Astrocyte (in vitro differentiated cells and primary cell): ENCODE results near the gene DLGAP1. TPM values are rescaled to one million over a fixed set of nuclear protein-coding genes. Genes with fewer than 3 reads are reported as not detected.

Source experiments
- DNase-seq: peaks from one replicate; pipeline ENCODE4 v3.0.0-alpha.2; 2010; ENCODE audit warnings: low read depth
- FAIRE-seq: peaks from 2 replicates; lab custom pipeline; 2011; peaks lifted over from hg19 to GRCh38; lab: Jason Lieb, UNC
- H2AFZ ChIP-seq: 2 replicates; pipeline ENCODE4 v1.6.0; 2012; ENCODE audit warnings: low read depth, low read length, inconsistent platforms
- H3K27ac ChIP-seq: 2 replicates; pipeline ENCODE4 v1.5.1; 2011; ENCODE audit warnings: low read depth, low read length, inconsistent platforms
- H3K27me3 ChIP-seq: 2 replicates; pipeline ENCODE4 v1.6.0; 2011; ENCODE audit warnings: low read length, inconsistent platforms; ENCODE audit not compliant: insufficient read depth
- H3K36me3 ChIP-seq: 2 replicates; pipeline ENCODE4 v1.5.1; 2011; ENCODE audit warnings: low read length, inconsistent platforms; ENCODE audit not compliant: insufficient read depth
- H3K4me1 ChIP-seq: 2 replicates; pipeline ENCODE4 v1.5.1; 2011; ENCODE audit warnings: low read length, inconsistent platforms; ENCODE audit not compliant: insufficient read depth
- H3K4me2 ChIP-seq: 2 replicates; pipeline ENCODE4 v1.6.0; 2012; ENCODE audit warnings: low read length, inconsistent platforms
- H3K4me3 ChIP-seq: 2 replicates; pipeline ENCODE4 v1.5.1; 2011; ENCODE audit warnings: low read depth, mild to moderate bottlenecking, low read length, inconsistent platforms; ENCODE audit not compliant: insufficient read depth
- H3K79me2 ChIP-seq: 2 replicates; pipeline ENCODE4 v1.6.0; 2012; ENCODE audit warnings: mild to moderate bottlenecking, low read length, inconsistent platforms; ENCODE audit not compliant: insufficient read depth
- H3K9ac ChIP-seq: 2 replicates; pipeline ENCODE4 v1.6.0; 2012; ENCODE audit warnings: mild to moderate bottlenecking, low read length, inconsistent platforms
- H3K9me3 ChIP-seq: 2 replicates; pipeline ENCODE4 v1.5.1; 2012; ENCODE audit warnings: low read depth, mild to moderate bottlenecking, low read length, inconsistent platforms; ENCODE audit not compliant: insufficient read depth
- H4K20me1 ChIP-seq: 2 replicates; pipeline ENCODE4 v1.6.0; 2012; ENCODE audit warnings: low read length, inconsistent platforms; ENCODE audit not compliant: insufficient read depth
- H3K27ac Mint-ChIP-seq: one replicate; pipeline ENCODE4 v1.8.0; 2021; ENCODE audit warnings: mild to moderate bottlenecking, mixed read lengths; ENCODE audit not compliant: unreplicated experiment
- H3K27me3 Mint-ChIP-seq: one replicate; pipeline ENCODE4 v1.8.0; 2021; ENCODE audit warnings: low read depth, mixed read lengths; ENCODE audit not compliant: unreplicated experiment
- H3K36me3 Mint-ChIP-seq: one replicate; pipeline ENCODE4 v1.8.0; 2021; ENCODE audit warnings: low read depth, mixed read lengths; ENCODE audit not compliant: unreplicated experiment
- H3K4me1 Mint-ChIP-seq: one replicate; pipeline ENCODE4 v1.8.0; 2021; ENCODE audit warnings: low read depth, mixed read lengths; ENCODE audit not compliant: unreplicated experiment
- H3K4me3 Mint-ChIP-seq: one replicate; pipeline ENCODE4 v1.8.0; 2021; ENCODE audit warnings: mild to moderate bottlenecking, moderate library complexity, mixed read lengths; ENCODE audit not compliant: unreplicated experiment
- H3K9me3 Mint-ChIP-seq: one replicate; pipeline ENCODE4 v1.8.0; 2021; ENCODE audit warnings: mild to moderate bottlenecking, mixed read lengths; ENCODE audit not compliant: unreplicated experiment
- EZH2 ChIP-seq: IDR thresholded peaks from 2 replicates; pipeline ENCODE4 v1.6.1; 2012; ENCODE audit warnings: mild to moderate bottlenecking, low read length, inconsistent platforms; ENCODE audit not compliant: insufficient read depth
- total RNA-seq: library from RNA; stranded (reverse); gene quantifications from 2 replicates; pipeline ENCODE4 v1.2.1, GENCODE V29; 2021
- TF ChIP-seq, protein P1 (sequence below): IDR thresholded peaks from 2 replicates; pipeline ENCODE4 v1.5.1; 2011; ENCODE audit warnings: low read depth, mild to moderate bottlenecking, inconsistent platforms, low read length, moderate library complexity; ENCODE audit not compliant: insufficient read depth

DLGAP1 gene
- total RNA-seq, 1 donor from 2014 or later = 2.3 TPM

DNA sequence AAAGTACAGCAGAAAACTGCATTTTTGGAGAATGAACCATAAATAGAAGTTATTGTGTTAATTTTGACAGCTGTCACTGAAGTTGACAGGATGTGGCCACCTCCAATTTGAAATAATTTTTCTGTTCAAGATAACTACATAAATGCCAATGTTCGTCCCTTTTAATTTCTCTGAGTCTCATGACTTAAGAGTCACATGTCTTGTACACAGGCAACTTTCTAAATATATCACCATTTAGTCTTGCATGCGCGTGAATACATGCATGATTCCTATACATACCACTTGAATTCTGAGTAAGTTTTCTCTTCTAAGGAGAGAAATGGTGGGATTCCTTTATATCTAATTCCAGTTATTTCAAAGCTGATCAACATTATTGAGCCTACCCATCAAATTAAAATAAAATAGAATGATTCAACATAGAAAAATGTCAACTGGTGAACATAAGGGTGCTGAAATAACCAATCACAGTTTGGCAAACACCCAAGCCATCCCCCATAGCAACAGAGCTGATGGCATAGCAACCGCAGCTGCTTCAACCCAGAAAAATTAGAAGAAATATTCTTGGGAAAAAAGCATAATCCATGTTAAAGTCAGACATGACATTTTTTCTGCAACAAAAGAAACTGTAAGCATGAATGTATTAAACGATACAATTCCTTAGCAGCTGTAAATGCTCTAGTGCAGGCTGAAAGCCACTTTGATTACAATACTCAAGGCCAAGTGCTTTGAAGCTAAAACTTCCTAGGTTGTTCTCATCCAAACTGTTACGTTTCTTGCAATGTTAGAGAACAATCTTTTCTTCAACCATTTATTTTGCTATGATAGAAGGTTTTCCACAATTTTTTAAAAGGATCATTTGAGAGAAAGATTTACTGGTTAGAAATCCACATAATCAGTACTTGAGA lies 282.7 kb downstream of the DLGAP1 start:
- Mint-ChIP-seq H3K4me1 (no peaks in the 10 kb centered on the region), H3K36me3 (no peaks in the 10 kb centered on the region), H3K27me3 (no peaks in the 10 kb centered on the region), H3K27ac (no peak overlapping the region), H3K4me3 (no peak overlapping the region), H3K9me3 (no peaks in the 10 kb centered on the region)
- no peak for FAIRE-seq
- Histone ChIP-seq H3K4me2 (no peak overlapping the region), H3K27me3 (no peaks in the 10 kb centered on the region), H3K36me3 (no peaks in the 10 kb centered on the region), H4K20me1 (no peaks in the 10 kb centered on the region), H3K4me3 (no peak overlapping the region), H3K9me3 (no peaks in the 10 kb centered on the region), H3K4me1 (no peaks in the 10 kb centered on the region), H3K79me2 (no peaks in the 10 kb centered on the region), H2AFZ (no peak overlapping the region), H3K27ac (no peak overlapping the region), H3K9ac (no peak overlapping the region)
- DNase-seq = no peak
- TF ChIP-seq, protein P1, sequence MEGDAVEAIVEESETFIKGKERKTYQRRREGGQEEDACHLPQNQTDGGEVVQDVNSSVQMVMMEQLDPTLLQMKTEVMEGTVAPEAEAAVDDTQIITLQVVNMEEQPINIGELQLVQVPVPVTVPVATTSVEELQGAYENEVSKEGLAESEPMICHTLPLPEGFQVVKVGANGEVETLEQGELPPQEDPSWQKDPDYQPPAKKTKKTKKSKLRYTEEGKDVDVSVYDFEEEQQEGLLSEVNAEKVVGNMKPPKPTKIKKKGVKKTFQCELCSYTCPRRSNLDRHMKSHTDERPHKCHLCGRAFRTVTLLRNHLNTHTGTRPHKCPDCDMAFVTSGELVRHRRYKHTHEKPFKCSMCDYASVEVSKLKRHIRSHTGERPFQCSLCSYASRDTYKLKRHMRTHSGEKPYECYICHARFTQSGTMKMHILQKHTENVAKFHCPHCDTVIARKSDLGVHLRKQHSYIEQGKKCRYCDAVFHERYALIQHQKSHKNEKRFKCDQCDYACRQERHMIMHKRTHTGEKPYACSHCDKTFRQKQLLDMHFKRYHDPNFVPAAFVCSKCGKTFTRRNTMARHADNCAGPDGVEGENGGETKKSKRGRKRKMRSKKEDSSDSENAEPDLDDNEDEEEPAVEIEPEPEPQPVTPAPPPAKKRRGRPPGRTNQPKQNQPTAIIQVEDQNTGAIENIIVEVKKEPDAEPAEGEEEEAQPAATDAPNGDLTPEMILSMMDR = no peak
- TF ChIP-seq EZH2 = no peak

DNA sequence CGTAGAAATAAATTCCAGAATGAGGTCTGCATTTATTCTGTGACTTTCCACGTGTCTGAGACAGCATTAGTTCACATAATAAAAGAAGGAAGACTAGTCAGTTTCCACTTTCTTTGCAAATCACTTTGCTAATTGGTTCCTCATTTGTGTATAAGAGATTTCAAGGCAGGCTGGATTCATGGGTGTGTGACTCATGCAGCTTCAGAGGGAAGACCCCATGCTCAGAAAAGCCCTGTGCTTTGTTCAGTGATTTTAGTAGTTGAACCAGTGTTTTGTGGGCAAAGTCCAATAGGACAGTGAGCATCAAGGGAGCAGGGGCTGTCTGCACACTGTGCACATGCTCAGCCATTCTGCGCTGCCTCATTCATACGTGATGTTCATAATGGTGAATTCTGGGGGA lies 297.8 kb downstream of the DLGAP1 start:
- H3K9me3 ChIP-seq = no peaks in the 10 kb centered on the region
- H3K4me2 ChIP-seq = no peak overlapping the region
- no peak overlapping the region for H3K27ac ChIP-seq
- TF ChIP-seq EZH2 = no peak
- TF ChIP-seq, protein P1 = no peak
- no peak overlapping the region for H3K4me3 ChIP-seq
- H3K9me3 Mint-ChIP-seq = peaks cover 4% of the 10 kb centered on the region
- no peak overlapping the region for H3K27ac Mint-ChIP-seq
- no peak overlapping the region for H3K4me3 Mint-ChIP-seq
- no peaks in the 10 kb centered on the region for H3K36me3 Mint-ChIP-seq
- H3K9ac ChIP-seq = no peak overlapping the region
- H4K20me1 ChIP-seq = no peaks in the 10 kb centered on the region
- H3K4me1 Mint-ChIP-seq = no peaks in the 10 kb centered on the region
- no peaks in the 10 kb centered on the region for H3K4me1 ChIP-seq
- FAIRE-seq (no peak), DNase-seq (no peak)
- H3K27me3 Mint-ChIP-seq = no peaks in the 10 kb centered on the region
- H3K79me2 ChIP-seq = no peaks in the 10 kb centered on the region
- no peaks in the 10 kb centered on the region for H3K36me3 ChIP-seq
- H3K27me3 ChIP-seq = no peaks in the 10 kb centered on the region
- H2AFZ ChIP-seq = no peak overlapping the region

DNA sequence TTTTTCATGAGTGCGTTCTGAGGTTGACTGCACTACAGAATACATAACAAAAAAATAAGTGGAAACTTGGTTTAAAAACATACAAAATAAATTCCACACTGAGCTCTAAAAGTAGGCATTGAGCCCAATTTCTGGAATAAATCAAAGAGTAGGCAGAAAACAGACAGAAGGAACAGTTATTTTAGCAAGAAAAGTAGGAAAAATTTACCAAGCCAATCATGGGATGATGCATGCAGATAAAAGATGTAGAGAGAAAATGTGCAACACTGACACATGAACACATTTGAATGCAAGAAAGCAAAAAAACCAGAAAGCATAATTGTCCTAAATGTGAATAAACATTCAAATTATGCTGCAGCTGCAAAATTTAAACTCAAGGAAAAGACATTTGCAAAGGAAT lies 308.3 kb downstream of the DLGAP1 start:
- Histone ChIP-seq H4K20me1 (no peaks in the 10 kb centered on the region), H3K9ac (no peak overlapping the region), H3K27ac (no peak overlapping the region), H3K36me3 (no peaks in the 10 kb centered on the region), H3K4me3 (no peak overlapping the region), H3K4me1 (no peaks in the 10 kb centered on the region), H3K79me2 (no peaks in the 10 kb centered on the region), H3K9me3 (no peaks in the 10 kb centered on the region), H2AFZ (no peak overlapping the region), H3K27me3 (no peaks in the 10 kb centered on the region), H3K4me2 (no peak overlapping the region)
- no peak for FAIRE-seq
- Mint-ChIP-seq H3K4me3 (no peak overlapping the region), H3K27me3 (no peaks in the 10 kb centered on the region), H3K9me3 (peaks cover 1% of the 10 kb centered on the region), H3K36me3 (no peaks in the 10 kb centered on the region), H3K4me1 (no peaks in the 10 kb centered on the region), H3K27ac (no peak overlapping the region)
- TF ChIP-seq, protein P1 = no peak
- TF ChIP-seq EZH2 = no peak
- DNase-seq = no peak
